Measurements from ENCODE around the gene LATS2. TPM values are rescaled to one million over a fixed set of nuclear protein-coding genes. Genes with fewer than 3 reads are reported as not detected.
"Not testable (repeated sequence)": the region's sequence is repeated elsewhere in the genome, so short reads cannot be mapped to it uniquely, and the experiment has no call there.

Gene LATS2
- total and polyA plus RNA-seq, 11 donors, result 7.8 to 35.6 (median 25.8) TPM

GRCh38 chr13:20964904-20965303 lies 96.5 kb downstream of the LATS2 start:
- no peak for DNase-seq
- 85 to 90% (median 88%) methylated on average over 3 of the region's 3 CpGs for WGBS, 4 donors
- no peak for TF ChIP-seq CTCF (IDR thresholded peaks at IDR 0.05)
- no peak for TF ChIP-seq POLR2A (IDR thresholded peaks at IDR 0.05)
- H3K27me3 ChIP-seq, result no peaks in the 10 kb centered on the region
- H3K4me3 ChIP-seq, result no peak overlapping the region
- intact Hi-C loops (cut with DNase I), result no loop called here
- H3K4me1 ChIP-seq, result peaks cover 0 to 7% (median 0%) of the 10 kb centered on the region in 12 donors
- no peak for ATAC-seq
- no peaks in the 10 kb centered on the region for H3K9me3 ChIP-seq
- H3K36me3 ChIP-seq, result no peaks in the 10 kb centered on the region
- no peak overlapping the region for H3K27ac ChIP-seq

- H3K36me3 ChIP-seq; H3K27ac ChIP-seq; intact Hi-C loops (cut with DNase I); H3K9me3 ChIP-seq; ATAC-seq; H3K27me3 ChIP-seq; H3K4me1 ChIP-seq; DNase-seq; H3K4me3 ChIP-seq: not testable (repeated sequence)
- WGBS, 4 donors, result 79 to 85% (median 83%) methylated on average over 10 of the region's 10 CpGs
Observed at GRCh38 chr13:20961663-20962062, 99.7 kb downstream of the LATS2 start.

GRCh38 chr13:20960663-20961309 lies 100.6 kb downstream of the LATS2 start:
- Histone ChIP-seq H3K4me1 (peaks cover 0 to 7% (median 0%) of the 10 kb centered on the region in 12 donors), H3K36me3 (no peaks in the 10 kb centered on the region), H3K27me3 (no peaks in the 10 kb centered on the region), H3K9me3 (no peaks in the 10 kb centered on the region), H3K27ac (no peak overlapping the region), H3K4me3 (peak overlapping the region in 10 of 12 donors; percentile 8 to 44 (median 22))
- 16 to 21% (median 19%) methylated on average over 14 of the region's 14 CpGs for WGBS, 4 donors
- intact Hi-C loops (cut with DNase I), result no loop called here
- ATAC-seq, result no peak
- peak in 1 of 5 donors; percentile 42 for DNase-seq
- no peak for TF ChIP-seq CTCF (IDR thresholded peaks at IDR 0.05)

GRCh38 chr13:20957049-20957620 lies 104.3 kb downstream of the LATS2 start:
- WGBS, 4 donors, result 92 to 95% (median 93%) methylated on average over 10 of the region's 10 CpGs
- H3K36me3 ChIP-seq; H3K9me3 ChIP-seq; ATAC-seq; H3K27ac ChIP-seq; H3K4me1 ChIP-seq; H3K27me3 ChIP-seq; H3K4me3 ChIP-seq; intact Hi-C loops (cut with DNase I); DNase-seq: not testable (repeated sequence)

GRCh38 chr13:20955496-20955895 lies 105.9 kb downstream of the LATS2 start:
- DNase-seq, result no peak
- intact Hi-C loops (cut with DNase I), result no loop called here
- H3K4me3 ChIP-seq, result no peak overlapping the region
- peaks cover 0 to 8% (median 0%) of the 10 kb centered on the region in 9 donors for H3K27me3 ChIP-seq
- H3K27ac ChIP-seq, result no peak overlapping the region
- H3K36me3 ChIP-seq, result no peaks in the 10 kb centered on the region
- no peaks in the 10 kb centered on the region for H3K9me3 ChIP-seq
- H3K4me1 ChIP-seq, result peaks cover 0 to 2% (median 0%) of the 10 kb centered on the region in 12 donors
- no peak for ATAC-seq
- TF ChIP-seq CTCF (IDR thresholded peaks at IDR 0.05) (no peak), POLR2A (IDR thresholded peaks at IDR 0.05) (no peak)
- 89 to 96% (median 93%) methylated on average over 6 of the region's 6 CpGs for WGBS, 4 donors
